Fibroblast of peridontal ligament (primary cell): ENCODE results near the gene PRRX2.

Experiments used
- DNase-seq: peaks from one replicate; pipeline ENCODE4 v3.0.0-alpha.2; 2010; ENCODE audit errors: extremely low read depth

PRRX2 gene

GRCh38 chr9:129677456-129677855 lies 12.0 kb downstream of the PRRX2 start:
- DNase-seq, result peak; percentile 57

GRCh38 chr9:129678844-129679243 lies 13.4 kb downstream of the PRRX2 start:
- no peak for DNase-seq

- DNase-seq, result no peak
Observed at GRCh38 chr9:129679537-129679936, 14.1 kb downstream of the PRRX2 start.

- no peak for DNase-seq
Observed at GRCh38 chr9:129681924-129682323, 16.5 kb downstream of the PRRX2 start.

- DNase-seq, result no peak
Observed at GRCh38 chr9:129682381-129682780, 16.9 kb downstream of the PRRX2 start.

- DNase-seq, result peak; percentile 62
Observed at GRCh38 chr9:129685220-129685932, 19.9 kb downstream of the PRRX2 start.

- DNase-seq, result no peak
Observed at GRCh38 chr9:129685933-129686259, 20.4 kb downstream of the PRRX2 start.

GRCh38 chr9:129686736-129687135 lies 21.3 kb downstream of the PRRX2 start:
- no peak for DNase-seq

GRCh38 chr9:129687391-129687790 lies 21.9 kb downstream of the PRRX2 start:
- no peak for DNase-seq

GRCh38 chr9:129688285-129689043 lies 23.0 kb downstream of the PRRX2 start:
- DNase-seq, result no peak

GRCh38 chr9:129692534-129692933 lies 27.1 kb downstream of the PRRX2 start:
- DNase-seq, result no peak

- DNase-seq, result no peak
Observed at GRCh38 chr9:129693741-129694140, 28.3 kb downstream of the PRRX2 start.

- DNase-seq, result peak; percentile 71
Observed at GRCh38 chr9:129694243-129694646, 28.8 kb downstream of the PRRX2 start.

- DNase-seq, result no peak
Observed at GRCh38 chr9:129695870-129696269, 30.4 kb downstream of the PRRX2 start.

GRCh38 chr9:129696944-129697655 lies 31.7 kb downstream of the PRRX2 start:
- peak; percentile 52 for DNase-seq

- peak; percentile 85 for DNase-seq
Observed at GRCh38 chr9:129697656-129698253, 32.3 kb downstream of the PRRX2 start.

GRCh38 chr9:129698254-129698757 lies 32.9 kb downstream of the PRRX2 start:
- peak; percentile 28 for DNase-seq

GRCh38 chr9:129701054-129701453 lies 35.6 kb downstream of the PRRX2 start:
- no peak for DNase-seq

- DNase-seq, result peak; percentile 56
Observed at GRCh38 chr9:129701549-129701948, 36.1 kb downstream of the PRRX2 start.

- peak; percentile 96 for DNase-seq
Observed at GRCh38 chr9:129702589-129703520, 37.4 kb downstream of the PRRX2 start.
